HG02759 (cell line): Measurements from ENCODE around the gene NYNRIN.

Experiments used
- ATAC-seq: cut with Tn5 transposase; IDR thresholded peaks from one replicate; pipeline ENCODE4 v1.9.1; 2021; ENCODE audit warnings: mild to moderate bottlenecking, moderate library complexity; ENCODE audit not compliant: unreplicated experiment

NYNRIN gene

DNA sequence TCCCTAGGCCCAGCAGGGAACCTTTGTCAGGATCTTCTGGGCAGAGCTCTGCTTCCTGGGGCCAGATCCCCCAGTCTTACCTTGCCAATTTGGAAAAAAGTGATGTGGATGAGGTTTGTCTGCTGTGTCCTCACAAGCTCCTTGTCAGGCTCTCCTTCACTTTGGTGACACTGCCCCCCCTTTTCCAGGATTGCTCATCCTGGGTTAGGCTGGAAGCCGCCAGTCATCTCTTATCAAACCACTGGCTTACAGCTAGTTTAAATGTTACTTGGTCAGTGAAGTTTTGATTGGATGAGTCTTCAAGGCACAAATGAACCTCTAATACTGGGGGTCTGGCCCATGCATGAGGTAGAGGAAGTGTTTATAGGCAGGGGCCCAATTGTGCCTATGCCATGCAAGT is 15.3 kb downstream of the NYNRIN start:
- ATAC-seq = no peak

DNA sequence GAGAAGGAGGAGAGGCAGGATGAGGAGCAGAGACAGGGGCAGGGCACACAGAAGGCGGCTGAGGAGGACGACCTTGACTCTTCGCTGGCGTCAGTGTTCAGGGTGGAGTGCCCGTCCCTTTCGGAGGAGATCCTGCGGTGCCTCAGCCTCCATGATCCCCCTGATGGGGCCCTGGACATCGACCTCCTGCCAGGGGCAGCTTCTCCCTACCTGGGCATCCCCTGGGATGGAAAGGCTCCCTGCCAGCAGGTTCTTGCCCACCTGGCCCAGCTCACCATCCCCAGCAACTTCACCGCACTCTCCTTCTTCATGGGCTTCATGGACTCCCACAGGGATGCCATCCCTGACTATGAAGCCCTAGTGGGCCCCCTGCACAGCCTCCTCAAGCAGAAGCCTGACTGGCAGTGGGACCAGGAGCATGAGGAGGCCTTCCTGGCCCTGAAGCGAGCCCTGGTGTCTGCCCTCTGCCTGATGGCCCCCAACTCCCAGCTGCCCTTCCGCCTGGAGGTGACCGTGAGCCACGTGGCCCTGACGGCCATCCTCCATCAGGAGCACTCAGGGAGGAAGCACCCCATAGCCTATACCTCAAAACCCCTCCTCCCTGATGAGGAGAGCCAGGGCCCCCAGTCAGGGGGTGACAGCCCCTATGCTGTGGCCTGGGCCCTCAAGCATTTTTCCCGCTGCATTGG is 16.1 kb downstream of the NYNRIN start:
- no peak for ATAC-seq

DNA sequence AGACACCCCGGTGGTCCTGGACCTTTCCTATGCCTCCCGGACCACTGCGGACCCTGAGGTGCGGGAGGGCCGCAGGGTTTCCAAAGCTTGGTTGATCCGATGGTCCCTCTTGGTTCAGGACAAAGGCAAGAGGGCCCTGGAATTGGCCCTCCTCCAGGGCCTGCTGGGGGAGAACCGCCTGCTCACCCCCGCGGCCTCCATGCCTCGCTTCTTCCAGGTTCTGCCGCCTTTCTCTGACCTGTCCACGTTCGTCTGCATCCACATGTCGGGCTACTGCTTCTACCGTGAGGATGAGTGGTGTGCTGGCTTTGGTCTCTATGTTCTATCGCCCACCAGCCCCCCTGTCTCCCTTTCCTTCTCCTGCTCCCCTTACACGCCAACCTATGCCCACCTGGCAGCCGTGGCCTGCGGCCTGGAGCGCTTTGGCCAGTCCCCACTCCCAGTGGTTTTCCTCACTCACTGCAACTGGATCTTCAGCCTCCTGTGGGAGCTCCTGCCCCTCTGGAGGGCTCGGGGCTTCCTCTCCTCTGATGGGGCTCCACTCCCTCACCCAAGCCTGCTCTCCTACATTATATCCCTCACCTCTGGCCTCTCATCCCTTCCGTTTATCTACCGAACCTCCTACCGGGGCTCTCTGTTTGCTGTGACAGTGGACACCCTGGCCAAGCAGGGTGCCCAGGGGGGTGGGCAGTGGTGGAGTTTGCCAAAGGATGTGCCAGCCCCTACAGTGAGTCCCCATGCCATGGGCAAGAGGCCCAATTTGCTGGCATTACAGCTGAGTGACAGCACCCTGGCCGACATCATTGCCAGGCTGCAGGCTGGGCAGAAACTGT is 16.8 kb downstream of the NYNRIN start:
- no peak for ATAC-seq

DNA sequence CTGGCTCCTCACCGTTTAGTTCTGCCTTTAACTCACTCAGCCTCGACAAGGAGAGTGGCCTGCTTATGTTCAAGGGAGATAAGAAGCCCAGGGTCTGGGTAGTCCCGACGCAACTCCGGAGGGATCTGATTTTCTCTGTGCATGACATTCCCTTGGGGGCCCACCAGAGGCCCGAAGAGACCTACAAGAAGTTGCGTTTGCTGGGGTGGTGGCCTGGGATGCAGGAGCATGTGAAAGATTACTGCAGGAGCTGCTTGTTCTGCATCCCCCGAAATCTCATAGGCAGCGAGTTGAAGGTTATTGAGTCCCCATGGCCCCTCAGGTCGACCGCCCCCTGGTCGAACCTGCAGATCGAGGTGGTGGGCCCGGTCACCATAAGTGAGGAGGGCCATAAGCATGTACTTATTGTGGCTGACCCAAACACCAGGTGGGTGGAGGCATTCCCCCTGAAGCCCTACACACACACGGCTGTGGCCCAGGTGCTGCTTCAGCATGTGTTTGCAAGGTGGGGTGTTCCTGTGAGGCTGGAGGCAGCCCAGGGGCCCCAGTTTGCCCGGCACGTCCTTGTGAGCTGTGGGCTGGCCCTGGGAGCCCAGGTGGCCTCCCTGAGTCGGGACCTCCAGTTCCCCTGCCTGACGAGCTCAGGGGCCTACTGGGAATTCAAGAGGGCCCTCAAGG is 17.6 kb downstream of the NYNRIN start:
- no peak for ATAC-seq

DNA sequence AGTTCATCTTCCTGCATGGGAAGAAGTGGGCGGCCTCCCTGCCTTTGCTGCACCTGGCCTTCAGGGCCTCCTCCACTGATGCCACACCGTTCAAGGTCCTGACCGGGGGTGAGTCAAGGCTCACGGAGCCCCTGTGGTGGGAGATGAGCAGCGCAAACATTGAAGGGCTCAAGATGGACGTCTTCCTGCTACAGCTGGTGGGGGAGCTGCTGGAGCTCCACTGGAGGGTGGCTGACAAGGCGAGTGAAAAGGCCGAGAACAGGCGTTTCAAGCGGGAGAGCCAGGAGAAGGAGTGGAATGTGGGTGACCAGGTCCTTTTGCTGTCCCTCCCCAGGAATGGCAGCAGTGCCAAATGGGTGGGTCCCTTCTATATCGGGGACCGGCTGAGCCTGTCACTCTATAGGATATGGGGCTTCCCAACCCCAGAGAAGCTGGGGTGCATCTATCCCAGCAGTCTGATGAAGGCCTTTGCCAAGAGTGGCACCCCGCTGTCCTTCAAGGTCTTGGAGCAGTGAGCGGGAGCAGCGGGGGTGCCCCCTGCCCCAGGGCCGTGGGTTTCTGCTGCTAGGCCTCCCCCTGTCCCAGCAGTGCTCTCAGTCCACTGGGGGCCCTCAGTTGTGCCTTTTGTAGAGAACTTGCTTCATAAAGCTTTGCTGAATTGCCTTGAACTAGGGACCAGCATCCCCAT is 18.3 kb downstream of the NYNRIN start:
- ATAC-seq = no peak

DNA sequence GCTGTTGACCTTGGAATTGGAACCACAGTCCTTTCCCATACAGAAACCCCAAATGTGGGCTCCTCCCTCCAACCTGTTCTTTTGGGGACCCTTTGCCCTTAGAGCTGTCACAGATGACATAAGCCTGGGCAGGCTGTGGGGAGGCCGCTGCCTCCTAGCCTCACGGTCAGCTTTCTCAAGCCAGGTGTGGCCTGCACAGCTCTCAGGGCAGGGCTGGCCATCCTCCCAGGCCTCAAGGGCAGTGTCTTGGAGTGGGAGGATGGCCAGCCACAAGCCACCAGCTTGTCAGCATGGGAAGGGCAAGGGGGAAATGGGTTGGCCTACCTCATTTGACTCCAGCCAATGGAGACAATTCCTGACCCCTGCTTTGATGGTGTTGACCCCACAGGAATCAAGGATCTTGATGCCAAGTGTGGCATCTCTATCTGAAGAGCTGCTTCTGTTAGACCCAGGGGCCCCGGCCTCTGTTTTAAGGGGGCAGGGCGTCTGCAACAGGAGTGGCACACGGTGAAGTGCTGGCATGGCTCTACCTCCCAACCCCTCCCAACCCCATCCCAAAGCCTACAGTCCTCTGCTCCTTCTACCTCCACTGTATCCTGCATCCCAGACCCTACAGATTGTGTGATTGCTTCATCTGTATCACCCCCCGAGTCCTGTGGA is 19.2 kb downstream of the NYNRIN start:
- ATAC-seq = no peak

DNA sequence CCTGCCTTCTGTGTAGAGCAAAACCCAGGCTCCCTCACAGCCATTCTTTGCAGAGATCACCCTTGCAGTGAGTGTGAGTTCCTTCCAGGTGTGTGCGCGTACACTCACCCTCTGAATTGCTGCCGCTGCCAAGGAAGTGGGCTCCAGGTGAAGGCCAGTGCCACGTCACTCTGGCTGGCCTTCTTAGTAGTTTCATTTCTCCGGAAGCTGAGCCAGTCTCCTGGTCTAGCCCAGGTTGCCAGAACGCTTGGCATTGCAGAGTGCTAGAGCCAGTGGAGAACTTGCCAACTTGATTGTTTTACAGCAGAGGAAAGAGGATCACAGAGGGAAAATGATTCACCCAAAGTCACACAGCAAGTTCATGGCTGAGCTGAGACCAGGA is 19.7 kb downstream of the NYNRIN start:
- ATAC-seq = no peak

DNA sequence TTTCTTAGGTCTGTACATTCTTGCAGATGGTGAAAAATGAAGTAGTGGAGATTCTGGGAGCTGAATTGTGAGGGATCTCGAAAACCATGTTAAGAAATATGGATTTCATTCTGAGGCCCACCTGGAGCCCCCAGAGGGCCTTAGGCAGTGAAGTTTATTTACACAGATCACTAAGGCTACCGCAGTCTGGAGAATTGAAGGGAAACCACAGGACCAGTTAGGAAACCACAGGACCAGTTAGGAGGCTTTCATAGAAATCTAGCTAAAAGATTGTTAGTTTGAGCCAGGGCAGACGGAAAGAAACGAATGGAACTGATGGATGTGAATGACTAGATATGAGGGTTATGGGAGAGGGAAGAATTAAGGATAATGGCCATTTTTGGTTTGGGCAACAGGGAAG is 23.5 kb downstream of the NYNRIN start:
- ATAC-seq = no peak

DNA sequence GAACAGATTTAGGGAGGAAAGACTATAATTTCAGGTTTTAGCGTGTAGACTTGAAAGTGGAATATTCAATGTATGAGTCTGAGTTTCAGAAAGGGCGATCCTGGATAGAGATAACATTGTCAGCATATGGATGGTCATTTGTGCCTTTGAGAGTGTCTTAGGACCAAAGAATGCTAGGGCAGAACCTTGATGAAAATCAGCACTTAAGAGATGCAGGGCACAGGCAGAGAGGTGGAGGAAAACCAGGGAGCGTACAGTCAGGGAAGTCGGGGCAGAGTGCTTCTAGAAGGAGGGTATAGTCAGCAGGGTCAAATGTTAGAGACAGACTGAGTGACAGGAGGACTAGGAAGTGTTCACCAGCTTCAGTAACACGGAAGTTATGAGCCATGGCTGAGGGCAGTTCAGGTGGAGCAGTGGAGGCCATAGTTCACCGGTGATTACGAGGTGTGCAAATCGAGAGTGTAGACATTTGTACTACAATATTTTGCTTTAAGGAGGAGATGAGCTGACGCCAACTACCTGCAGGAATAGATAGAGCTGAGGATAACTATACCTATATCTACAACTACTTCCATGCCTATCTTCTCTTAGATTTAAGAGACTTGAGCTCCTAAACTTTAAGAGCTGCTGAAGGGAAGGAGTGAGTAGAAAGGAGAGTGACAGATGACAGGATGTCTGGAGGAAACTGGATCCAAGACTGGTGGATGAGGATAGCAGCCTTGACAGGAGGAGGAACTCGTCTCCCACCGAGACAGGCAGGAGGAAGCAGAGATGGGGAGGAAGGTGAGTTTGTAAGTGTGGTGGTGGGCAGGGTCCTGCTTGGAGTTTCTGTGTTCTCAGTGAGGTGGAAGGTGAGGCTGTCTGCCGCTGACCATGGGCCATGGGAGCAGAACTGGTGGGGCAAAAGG is 24.1 kb downstream of the NYNRIN start:
- no peak for ATAC-seq

DNA sequence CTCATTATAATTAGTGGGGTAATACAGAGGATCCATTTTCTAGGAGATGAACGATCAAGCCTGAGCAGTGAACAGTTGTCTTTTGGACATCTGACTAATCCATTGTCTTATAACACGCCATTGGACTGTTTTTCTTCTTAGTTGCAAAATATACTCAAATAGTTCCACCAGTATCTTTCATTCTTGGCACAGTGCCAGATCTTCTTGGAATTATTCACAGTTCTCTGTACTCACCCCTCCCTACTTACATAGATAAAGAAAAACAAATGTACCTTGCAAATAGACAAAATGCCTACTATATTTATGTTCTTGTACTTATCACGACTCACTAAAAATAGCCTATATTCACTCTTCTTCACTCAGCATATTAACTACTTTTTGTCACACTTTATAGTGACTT is 26.9 kb downstream of the NYNRIN start:
- ATAC-seq = no peak

DNA sequence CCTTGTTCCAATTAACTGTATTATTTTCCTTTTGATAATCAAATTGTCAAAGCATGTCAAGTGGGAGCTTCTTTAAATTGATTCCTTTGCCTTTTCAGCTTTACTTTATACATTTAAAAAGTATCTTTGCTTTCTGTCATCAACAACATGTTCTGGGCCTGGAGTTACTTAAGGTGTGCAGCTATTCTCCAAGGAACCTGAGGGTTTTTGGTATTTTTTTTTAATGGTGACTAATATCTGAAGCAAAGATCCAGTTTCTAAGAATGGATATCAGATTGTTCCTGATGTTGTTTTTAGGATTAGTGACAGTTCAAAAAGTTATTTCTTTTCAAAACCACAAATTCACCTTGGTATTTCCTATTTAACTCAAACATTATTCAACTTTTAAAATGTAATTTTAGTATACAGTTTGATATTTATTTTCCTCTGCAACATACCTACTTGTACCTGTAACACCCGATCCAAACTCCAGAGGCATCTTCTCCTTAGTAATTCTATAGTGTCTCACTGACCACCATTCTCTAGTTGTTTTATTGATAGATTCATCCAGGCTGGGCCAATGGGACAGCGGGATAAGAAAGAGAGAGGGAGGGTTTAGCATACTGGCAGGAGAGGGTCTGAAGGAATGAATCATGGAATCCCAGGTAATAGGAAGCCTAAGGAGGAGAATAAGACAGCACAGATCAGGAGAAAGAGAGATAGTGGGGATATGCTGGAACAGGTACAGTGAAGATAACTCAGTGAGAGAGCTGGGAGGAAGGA is 27.5 kb downstream of the NYNRIN start:
- no peak for ATAC-seq

DNA sequence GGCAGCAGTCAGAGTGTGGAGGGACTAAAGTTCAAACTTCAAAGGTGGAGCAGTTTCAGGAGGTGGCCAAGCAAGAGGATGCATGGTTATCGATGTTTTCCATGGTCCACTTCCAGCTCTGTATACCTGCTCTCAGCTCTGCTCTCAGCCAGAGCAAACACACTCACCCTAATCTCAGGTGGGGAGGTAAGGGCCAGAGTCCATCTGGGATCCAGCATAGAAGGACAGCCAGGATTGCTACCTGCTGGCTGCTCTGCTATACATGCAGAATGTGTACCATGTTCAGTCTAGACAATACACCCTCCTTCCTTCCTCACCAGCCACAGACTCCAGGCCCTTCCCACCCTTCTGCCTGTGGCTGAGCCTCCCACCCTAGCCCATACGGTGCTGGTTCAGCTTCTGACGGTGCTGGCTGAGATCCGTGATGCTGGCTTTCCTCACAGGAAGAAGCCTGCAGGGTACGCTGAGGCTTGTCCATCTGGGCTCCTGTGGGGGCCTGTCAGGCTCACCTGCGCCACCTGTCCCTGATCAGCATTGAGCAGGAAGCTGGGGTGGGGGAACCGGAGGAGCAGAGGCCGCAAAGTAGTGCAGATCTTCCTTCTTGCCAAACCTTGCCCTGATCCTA is 28.2 kb downstream of the NYNRIN start:
- no peak for ATAC-seq

DNA sequence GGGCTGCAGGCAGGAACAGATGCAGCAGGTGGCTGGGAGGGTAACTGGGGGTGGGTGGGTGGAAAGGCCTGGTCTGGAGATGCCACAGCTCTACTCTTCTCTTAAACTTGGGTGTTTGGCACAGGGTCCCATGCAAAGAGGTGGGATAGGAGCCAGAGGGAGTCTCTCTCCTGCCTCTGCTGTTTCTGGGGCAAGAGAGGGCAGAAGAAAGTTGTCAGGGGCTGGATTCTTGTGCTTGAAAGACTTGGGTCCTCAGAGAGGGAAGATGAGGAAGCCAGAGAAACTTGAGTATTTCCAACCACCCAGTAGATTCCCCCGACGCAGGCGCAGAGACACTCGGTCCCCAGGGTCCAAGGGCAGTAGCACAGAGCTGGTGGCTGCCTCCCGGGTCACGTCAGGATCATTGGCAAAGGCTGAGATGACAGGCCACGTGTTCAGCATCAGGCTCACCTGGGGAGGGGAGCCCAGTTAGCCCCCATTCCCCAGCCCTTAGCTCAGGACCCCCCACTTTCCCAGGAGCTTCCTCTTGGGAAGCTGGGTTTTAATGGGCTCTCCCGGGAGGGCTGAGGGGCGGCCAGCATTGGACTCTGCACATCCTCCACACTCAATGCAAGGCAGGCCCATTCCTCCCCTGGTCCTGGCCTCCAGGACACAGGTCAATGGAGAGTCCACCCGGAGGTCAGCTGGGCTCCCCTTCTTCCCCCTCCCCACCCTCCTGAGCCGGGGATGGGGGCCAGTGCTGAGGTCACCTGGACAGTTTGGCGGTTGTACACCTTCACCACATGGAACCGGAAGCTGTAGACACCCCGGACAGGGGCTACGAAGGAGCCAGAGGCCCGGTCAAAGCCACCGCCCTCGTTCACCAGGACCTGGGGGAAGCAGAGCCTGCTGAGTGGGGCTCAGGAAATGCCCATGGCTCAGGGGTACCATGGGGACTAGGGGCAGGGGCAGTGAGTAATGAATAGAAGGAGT is 29.0 kb downstream of the NYNRIN start:
- ATAC-seq = no peak

DNA sequence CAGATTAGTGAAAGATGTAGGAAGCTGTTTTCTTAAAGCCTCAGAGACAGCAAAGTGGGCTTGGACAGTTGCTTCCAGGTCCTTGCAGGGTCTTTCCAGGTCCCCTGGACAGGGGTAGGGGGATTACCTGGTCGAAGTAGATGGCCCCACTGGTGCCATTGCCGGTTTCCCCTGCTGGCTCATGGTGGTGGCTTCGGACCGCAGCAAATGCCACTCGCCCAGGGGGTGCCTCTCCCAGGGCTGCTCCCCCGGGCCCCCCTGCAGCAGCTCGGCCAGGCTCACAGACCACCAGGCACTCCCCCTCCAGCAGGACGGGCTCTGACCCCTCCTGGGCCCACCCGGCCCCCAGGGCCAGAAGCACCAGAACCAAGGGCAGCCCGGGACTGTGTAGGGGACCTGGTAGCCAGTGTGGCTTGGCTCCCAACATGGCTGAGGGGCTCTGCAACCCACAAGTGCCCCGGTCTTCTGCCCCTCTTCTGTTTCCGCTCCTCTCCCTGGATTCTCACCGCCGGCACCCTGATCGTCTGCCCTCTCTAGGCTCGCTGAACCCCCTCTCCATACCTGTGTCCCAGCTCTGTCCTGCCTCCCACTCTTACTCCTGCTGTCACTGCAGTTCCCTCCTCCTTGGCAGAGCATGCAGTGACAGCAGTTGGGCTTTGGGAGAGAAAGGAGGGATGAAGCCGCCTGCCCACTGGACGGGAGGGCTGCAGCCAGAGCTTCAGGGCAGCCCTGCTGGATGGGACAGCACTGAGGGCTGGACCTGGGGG is 30.0 kb downstream of the NYNRIN start:
- ATAC-seq = no peak

DNA sequence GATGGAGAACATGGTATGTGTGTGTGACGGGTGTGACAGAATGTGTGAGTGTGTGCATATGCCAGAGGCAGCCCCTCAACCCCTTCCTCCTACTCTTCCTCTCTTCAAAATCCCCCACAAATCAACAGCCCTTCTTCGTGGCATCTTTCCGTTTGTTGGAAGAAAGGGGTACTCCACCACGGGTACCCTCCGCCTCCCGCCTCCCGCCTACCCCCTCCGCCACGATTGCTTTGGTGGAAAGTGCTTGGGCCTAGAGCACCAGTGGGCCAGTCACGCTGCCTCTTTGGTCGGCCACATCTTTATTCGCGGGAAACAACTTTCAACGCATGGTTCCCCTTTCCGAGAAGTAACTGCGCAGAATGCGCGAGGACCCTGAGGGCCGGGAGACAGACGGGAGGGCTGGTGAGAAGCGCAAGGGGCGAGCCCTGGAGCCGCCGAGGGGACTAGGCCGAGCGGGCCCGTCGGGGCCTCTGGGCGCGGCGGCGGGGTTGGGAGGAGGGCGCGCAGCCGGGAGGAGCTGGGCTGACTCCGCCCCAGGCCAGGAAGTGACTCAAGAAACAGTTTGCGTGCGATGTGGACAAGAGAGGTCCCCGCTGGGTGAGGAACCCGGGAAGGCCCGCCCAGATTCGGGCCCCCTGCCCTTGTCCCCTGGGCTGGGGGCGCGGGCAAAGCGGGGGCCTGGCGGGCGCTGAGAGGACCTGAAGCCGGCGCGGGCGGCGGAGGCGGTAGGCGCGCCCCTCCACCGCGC is 30.8 kb downstream of the NYNRIN start, which contains the start of the genes CBLN3 and KHNYN:
Gene CBLN3, minus strand, starts transcription at position 274 of the 748 bp plus-strand sequence. CDS start 614 bp downstream, outside the sequence.
Gene KHNYN, plus strand, starts transcription at position 560 of the 748 bp plus-strand sequence. CDS start 777 bp downstream, outside the sequence.
- peak; percentile 85 for ATAC-seq
